ENCODE data around the gene SNAP23.

- TF ChIP-seq CTCF (IDR thresholded peaks at IDR 0.05; ENCODE audit: poor library complexity, severe bottlenecking) = no peak
- no peak for TF ChIP-seq EP300 (conservative IDR thresholded peaks at IDR 0.05; ENCODE audit: poor library complexity, severe bottlenecking)
- TF ChIP-seq EZH2 (IDR thresholded peaks at IDR 0.05; ENCODE audit: borderline replicate concordance, insufficient read depth, low read length, poor library complexity, severe bottlenecking) = no peak
- no peak for TF ChIP-seq RAD21 (conservative IDR thresholded peaks at IDR 0.05)
- no peak for TF ChIP-seq REST (IDR thresholded peaks at IDR 0.05; ENCODE audit: borderline replicate concordance)
- no peak for TF ChIP-seq MXI1 (conservative IDR thresholded peaks at IDR 0.05; ENCODE audit: poor library complexity, severe bottlenecking)
- no peak for TF ChIP-seq POLR2AphosphoS5 (IDR thresholded peaks at IDR 0.05)
- no peak for TF ChIP-seq TAF1 (IDR thresholded peaks at IDR 0.05; ENCODE audit: low read depth)
Observed at GRCh38 chr15:42553554-42553953, 58.1 kb downstream of the SNAP23 start.
